H1 (cell line): ENCODE data around the gene COL27A1. TPM values are rescaled to one million over a fixed set of nuclear protein-coding genes. Genes with fewer than 3 reads are reported as not detected.
A peak's percentile ranks its signal among the peaks of the same experiment; 100 is the strongest.
"Not testable (repeated sequence)": the region's sequence is repeated elsewhere in the genome, so short reads cannot be mapped to it uniquely, and the experiment has no call there.

Experiments used
- CTCF ChIA-PET: fragments of 300-600 bp; sonication (Branson Sonifier 250); formaldehyde crosslinking; loops from one replicate; lab custom pipeline; 2021; ENCODE audit not compliant: partially characterized antibody; lab: Charles Lee
- POLR2A ChIA-PET: fragments of 300-600 bp; sonication (Branson Sonifier 250); formaldehyde crosslinking; loops from one replicate; lab custom pipeline; 2021; ENCODE audit warnings: inconsistent platforms; ENCODE audit not compliant: partially characterized antibody; lab: Charles Lee
- DNase-seq, 2 experiments: peaks; one replicate each; pipeline versions ENCODE4 v3.0.0 to v3.0.0-alpha.2; 2010 to 2022; ENCODE audit warnings: low spot score in 2 of 2, low read depth in 1 of 2, mixed read lengths in 1 of 2
- FAIRE-seq: peaks from 2 replicates; lab custom pipeline; 2011; peaks lifted over from hg19 to GRCh38; lab: Jason Lieb, UNC
- H2AFZ ChIP-seq: 2 replicates; pipeline ENCODE4 v1.8.1; 2012; ENCODE audit warnings: low read length, inconsistent platforms
- H2AK5ac ChIP-seq: 2 replicates; pipeline ENCODE4 v1.6.1; 2013; ENCODE audit warnings: low read depth, low read length
- H2BK120ac ChIP-seq: replicated peaks from 2 replicates; pipeline ENCODE3; 2013; ENCODE audit warnings: low read depth, low read length, inconsistent platforms
- H2BK12ac ChIP-seq: 2 replicates; pipeline ENCODE4 v1.6.1; 2013; ENCODE audit warnings: low read depth, low read length
- H2BK15ac ChIP-seq: 2 replicates; pipeline ENCODE4 v1.6.1; 2013; ENCODE audit warnings: low read length
- H2BK20ac ChIP-seq: 2 replicates; pipeline ENCODE4 v1.6.1; 2013; ENCODE audit warnings: low read length
- H2BK5ac ChIP-seq: 2 replicates; pipeline ENCODE4 v1.6.1; 2013; ENCODE audit warnings: low read depth, low read length
- H3K14ac ChIP-seq: 2 replicates; pipeline ENCODE4 v1.6.1; 2013; ENCODE audit warnings: inconsistent platforms; ENCODE audit not compliant: insufficient read length
- H3K18ac ChIP-seq: 2 replicates; pipeline ENCODE4 v1.6.1; 2013; ENCODE audit warnings: low read length; ENCODE audit errors: extremely low read depth
- H3K23ac ChIP-seq: 2 replicates; pipeline ENCODE4 v1.6.1; 2013; ENCODE audit warnings: inconsistent platforms; ENCODE audit not compliant: insufficient read length
- H3K23me2 ChIP-seq: 2 replicates; pipeline ENCODE4 v1.6.1; 2013; ENCODE audit warnings: low read depth, low read length
- H3K27ac ChIP-seq: 2 replicates; pipeline ENCODE4 v1.6.1; 2011; ENCODE audit warnings: low read depth, low read length, inconsistent platforms
- H3K27me3 ChIP-seq, 4 experiments: replicated peaks in 1 of 4; 1 replicate in 1 of 4; 2 replicates in 3 of 4; pipeline versions ENCODE4 v1.6.1 to v1.8.1; 2011 to 2013; ENCODE audit warnings: low read length in 3 of 4, mild to moderate bottlenecking in 3 of 4, inconsistent platforms in 2 of 4, mixed read lengths in 2 of 4, moderate library complexity in 1 of 4; ENCODE audit not compliant: control insufficient read depth in 3 of 4, insufficient read depth in 3 of 4; ENCODE audit errors: extremely low read depth in 1 of 4
- H3K36me3 ChIP-seq, 4 experiments: 2 replicates each; pipeline versions ENCODE4 v1.6.1 to v1.8.1; 2011 to 2013; ENCODE audit warnings: mild to moderate bottlenecking in 4 of 4, low read length in 3 of 4, moderate library complexity in 2 of 4, control low read depth in 1 of 4, inconsistent platforms in 1 of 4; ENCODE audit not compliant: insufficient read depth in 4 of 4, control insufficient read depth in 2 of 4
- H3K4ac ChIP-seq: replicated peaks from 2 replicates; pipeline ENCODE3; 2013; ENCODE audit warnings: low read length, low read depth, mixed read lengths, inconsistent platforms; ENCODE audit not compliant: insufficient read length
- H3K4me1 ChIP-seq, 4 experiments: replicated peaks in 1 of 4; 1 replicate in 1 of 4; 2 replicates in 3 of 4; pipeline versions ENCODE4 v1.6.1 to v1.8.1; 2011 to 2013; ENCODE audit warnings: low read length in 3 of 4, inconsistent platforms in 2 of 4, mixed read lengths in 1 of 4; ENCODE audit not compliant: insufficient read depth in 4 of 4, control insufficient read depth in 3 of 4
- H3K4me2 ChIP-seq, 2 experiments: 2 replicates each; pipeline versions ENCODE4 v1.6.1 to v1.8.1; 2011 to 2013; ENCODE audit warnings: low read depth in 2 of 2, low read length in 2 of 2, control low read depth in 1 of 2, inconsistent platforms in 1 of 2, mild to moderate bottlenecking in 1 of 2; ENCODE audit not compliant: insufficient read depth in 1 of 2
- H3K4me3 ChIP-seq, 4 experiments: fragments of 200-600, 300-600 bp in 1 of 4; sonication (generic), shearing (Covaris generic), sonication (Bioruptor Twin) in 1 of 4; 2 replicates each; pipeline versions ENCODE4 v1.5.1 to v1.8.1; 2011 to 2016; ENCODE audit warnings: low read length in 4 of 4, low read depth in 3 of 4, control low read depth in 2 of 4, inconsistent platforms in 2 of 4, mild to moderate bottlenecking in 2 of 4, mixed read lengths in 1 of 4, moderate library complexity in 1 of 4; ENCODE audit not compliant: insufficient read depth in 2 of 4; ENCODE audit errors: extremely low read depth in 1 of 4
- H3K56ac ChIP-seq: replicated peaks from 2 replicates; pipeline ENCODE3; 2013; ENCODE audit warnings: low read depth, mild to moderate bottlenecking, mixed read lengths, low read length, inconsistent platforms; ENCODE audit not compliant: insufficient read length
- H3K79me1 ChIP-seq: 2 replicates; pipeline ENCODE4 v1.6.1; 2013; ENCODE audit warnings: low read depth, low read length, control low read depth
- H3K79me2 ChIP-seq, 2 experiments: 2 replicates each; pipeline versions ENCODE4 v1.6.1 to v1.8.1; 2012 to 2013; ENCODE audit warnings: low read length in 2 of 2, mild to moderate bottlenecking in 2 of 2, inconsistent platforms in 1 of 2; ENCODE audit not compliant: insufficient read depth in 2 of 2, control insufficient read depth in 1 of 2
- H3K9ac ChIP-seq, 4 experiments: replicated peaks in 1 of 4; 1 replicate in 1 of 4; 2 replicates in 3 of 4; pipeline versions ENCODE4 v1.6.1 to v1.8.1; 2011 to 2013; ENCODE audit warnings: low read depth in 3 of 4, low read length in 3 of 4, control low read depth in 2 of 4, mild to moderate bottlenecking in 2 of 4, moderate library complexity in 2 of 4, inconsistent platforms in 1 of 4; ENCODE audit errors: extremely low read depth in 1 of 4
- H3K9me3 ChIP-seq, 2 experiments: 2 replicates each; pipeline versions ENCODE4 v1.6.1 to v1.8.1; 2012 to 2013; ENCODE audit warnings: mild to moderate bottlenecking in 2 of 2, moderate library complexity in 2 of 2, control low read depth in 1 of 2, inconsistent platforms in 1 of 2, low read depth in 1 of 2, low read length in 1 of 2, mixed read lengths in 1 of 2; ENCODE audit not compliant: insufficient read depth in 2 of 2
- H4K20me1 ChIP-seq, 2 experiments: replicated peaks in 1 of 2; 2 replicates each; pipeline versions ENCODE3 to v1.8.1; 2011 to 2013; ENCODE audit warnings: inconsistent platforms in 2 of 2, low read length in 2 of 2, mild to moderate bottlenecking in 1 of 2; ENCODE audit not compliant: insufficient read depth in 2 of 2, control insufficient read depth in 1 of 2
- H4K5ac ChIP-seq: 2 replicates; pipeline ENCODE4 v1.6.1; 2013; ENCODE audit warnings: low read length, low read depth, mixed read lengths, inconsistent platforms; ENCODE audit not compliant: insufficient read length
- H4K8ac ChIP-seq: 2 replicates; pipeline ENCODE4 v1.8.0; 2013; ENCODE audit warnings: mild to moderate bottlenecking, moderate library complexity, low read length, inconsistent platforms; ENCODE audit not compliant: insufficient read depth; ENCODE audit errors: extremely low read depth
- H4K91ac ChIP-seq: replicated peaks from 2 replicates; pipeline ENCODE3; 2013; ENCODE audit warnings: low read length, mixed read lengths, inconsistent platforms; ENCODE audit not compliant: insufficient read length
- WGBS, 2 experiments: shearing (Covaris generic) in 1 of 2; methylation state at CpG; one replicate each; pipeline versions ENCODE4 v1.1.6 to v1.1.7; 2013 to 2015; ENCODE audit warnings: low lambda C conversion rate in 2 of 2, mixed read lengths in 2 of 2, inconsistent platforms in 1 of 2, low coverage in 1 of 2, missing lambda C conversion rate in 1 of 2; ENCODE audit not compliant: insufficient replicate concordance in 2 of 2, insufficient coverage in 1 of 2, insufficient read length in 1 of 2; ENCODE audit errors: extremely low coverage in 1 of 2, missing lambda C conversion rate in 1 of 2; 5-methylcytosine and 5-hydroxymethylcytosine counted together
- polyA plus RNA-seq, 7 experiments: library from polyadenylated mRNA; depleted of rRNA in 3 of 7; stranded (reverse) in 5 of 7; unstranded in 2 of 7; fragments of >200 nt in 5 of 7; fragments of 200-250 nt in 2 of 7; gene quantifications; 1 replicate in 5 of 7; 2 replicates in 1 of 7; 4 replicates in 1 of 7; pipeline versions ENCODE4 v1.2.1 to v1.2.3, GENCODE V29; 2011 to 2013; ENCODE audit warnings: missing spikeins in 2 of 7, mixed read lengths in 2 of 7
- total RNA-seq: library from RNA; stranded (reverse); fragmentation: NEBNext Ultra II Directional; extraction: Animal tissue kit (Norgen Biotek cat#: 25700); gene quantifications from 2 replicates; pipeline ENCODE4 v1.2.1, GENCODE V29; 2021

The COL27A1 gene
- total and polyA plus RNA-seq, 2 of the 8 experiments (the other 6 are each of a cell fraction or from before 2014, with no cell fraction given): 15.1 to 22.8 TPM

GRCh38 chr9:114331229-114332195, 176.2 kb downstream of the COL27A1 start:
- not testable (repeated sequence) for FAIRE-seq, H3K79me1 ChIP-seq, H3K14ac ChIP-seq, H4K5ac ChIP-seq, H2AFZ ChIP-seq, H3K18ac ChIP-seq, H3K9ac ChIP-seq, H2BK120ac ChIP-seq, DNase-seq, H3K4me2 ChIP-seq, H2BK5ac ChIP-seq, H3K4ac ChIP-seq, H4K91ac ChIP-seq, H3K27me3 ChIP-seq, H3K4me1 ChIP-seq, H3K27ac ChIP-seq, H3K36me3 ChIP-seq, H2AK5ac ChIP-seq, H3K9me3 ChIP-seq, H2BK15ac ChIP-seq, H3K56ac ChIP-seq, H3K23ac ChIP-seq, H3K79me2 ChIP-seq, H3K4me3 ChIP-seq, H2BK12ac ChIP-seq, H2BK20ac ChIP-seq, H3K23me2 ChIP-seq, H4K20me1 ChIP-seq
- 85% methylated on average over 10 of the region's 19 CpGs; no CpG with 5 or more reads in 1 of the 2 experiments for WGBS, 2 experiments
- ChIA-PET CTCF (interaction anchor here (0.7 kb wide), 1 partner anchor 12 kb away, joined by 3 read pairs; no protein-coding TSS in a partner anchor), POLR2A (interaction anchor here (0.7 to 1.4 kb wide), 2 partner anchors 54 to 65 kb away, joined by 3 to 5 read pairs; no protein-coding TSS in a partner anchor)
- H4K8ac ChIP-seq: peak overlapping the region; percentile 85; the same call in 1 of the 2 replicates
